Hypothalamus (tissue), 51 donors: ENCODE data around the gene PTPRN2.

ENCODE experiments used
- DNase-seq, 51 donors: peaks; one replicate each; lab custom pipeline; 2025; lab: John Stamatoyannopoulos, UW

Gene PTPRN2

GRCh38 chr7:157806711-157807110 is 780.9 kb downstream of the PTPRN2 start:
- DNase-seq = no peak

- DNase-seq = no peak
Measured at GRCh38 chr7:157805713-157806112, 781.9 kb downstream of the PTPRN2 start.

DNA sequence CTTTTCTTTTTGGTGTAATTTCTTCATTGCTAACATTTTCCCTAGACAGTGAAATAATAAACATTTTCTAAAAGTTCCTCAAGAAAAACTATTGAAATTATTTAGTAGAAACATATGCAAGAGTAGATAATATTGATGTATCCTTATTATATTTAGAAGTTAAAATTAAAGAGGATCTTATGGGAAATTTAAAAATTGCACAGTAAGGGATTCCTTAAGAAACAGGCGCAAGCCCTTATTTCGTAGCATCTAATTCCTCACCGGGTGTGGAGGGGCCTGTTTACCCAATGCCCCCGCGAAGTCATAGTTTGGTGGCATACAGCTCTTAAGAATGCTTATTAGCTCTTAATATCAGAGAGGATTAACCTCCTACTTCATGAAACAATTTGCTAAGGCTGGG is 783.7 kb downstream of the PTPRN2 start:
- no peak for DNase-seq

DNA sequence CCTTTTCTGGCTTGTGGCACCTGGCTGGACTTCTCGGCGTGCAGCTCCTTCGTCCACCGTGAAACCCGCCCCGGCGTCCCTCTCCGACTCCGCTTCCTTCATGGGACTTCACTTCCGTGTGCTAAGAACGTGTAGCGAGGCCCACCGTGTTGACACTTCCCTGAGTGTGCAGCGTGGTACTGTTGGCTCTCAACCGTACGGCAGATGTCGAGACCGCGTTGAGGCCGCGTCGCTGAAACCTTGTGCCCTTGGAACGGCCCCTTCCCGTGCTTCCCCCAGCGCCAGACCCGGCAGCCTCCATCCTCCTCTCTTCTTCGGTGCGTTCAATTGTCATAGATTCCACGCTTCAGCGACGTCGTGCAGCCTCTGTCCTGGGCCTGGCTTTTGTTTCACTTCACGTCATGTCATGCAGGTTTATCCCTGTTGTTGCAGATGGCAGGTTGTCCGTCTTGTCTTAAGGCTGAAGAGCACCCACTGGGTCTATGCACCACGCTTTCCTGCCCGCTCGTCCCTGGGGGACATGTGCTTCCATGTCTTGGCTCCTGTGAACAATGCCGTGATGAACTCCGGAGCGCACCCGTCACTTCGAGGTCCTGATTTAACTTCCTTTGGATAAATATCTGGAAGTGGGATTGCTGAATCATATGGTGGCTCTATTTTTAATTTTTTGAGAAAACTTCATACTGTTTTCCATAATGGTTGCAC is 785.5 kb downstream of the PTPRN2 start:
- DNase-seq = no peak

DNA sequence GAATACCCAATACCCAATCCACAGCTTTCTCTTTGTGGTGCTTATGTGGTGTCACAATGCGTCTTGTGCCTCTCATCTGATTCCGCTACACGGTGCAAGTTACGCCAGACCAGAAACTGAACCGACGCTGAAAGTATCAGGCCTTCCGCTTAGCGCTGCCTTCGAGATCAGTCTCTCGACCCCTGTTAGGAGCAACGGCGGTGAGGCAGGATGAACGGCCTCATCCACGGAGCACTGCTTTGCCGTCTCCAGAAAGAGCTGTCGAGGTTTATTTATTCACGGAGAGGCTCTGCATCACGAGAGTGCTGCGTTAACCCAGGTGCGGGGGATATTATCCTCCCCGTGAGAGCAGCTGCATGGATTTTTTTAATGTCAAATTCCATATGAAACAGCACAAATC is 786.5 kb downstream of the PTPRN2 start:
- no peak for DNase-seq

DNA sequence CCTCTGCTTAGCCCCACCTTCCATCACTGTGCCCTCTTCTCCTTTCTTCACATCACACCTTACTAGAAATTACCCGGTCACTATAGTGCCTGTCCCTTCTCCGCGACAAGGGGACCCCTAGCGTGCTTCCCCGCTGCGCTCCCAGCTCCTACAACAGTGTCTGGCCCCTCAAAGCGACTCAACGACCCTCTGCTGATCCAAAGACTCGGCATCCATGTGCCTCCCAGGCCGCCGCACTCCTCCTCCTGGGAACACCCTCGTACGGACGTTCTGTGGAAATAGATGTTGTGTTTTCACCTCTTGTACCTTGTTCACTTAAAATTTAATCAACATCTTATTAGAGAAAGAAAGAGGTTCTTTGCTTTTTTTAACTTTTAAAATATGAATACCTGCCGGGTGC is 787.3 kb downstream of the PTPRN2 start:
- DNase-seq = no peak

- no peak for DNase-seq
Measured at GRCh38 chr7:157799076-157799685, 788.4 kb downstream of the PTPRN2 start.

GRCh38 chr7:157797361-157797760 is 790.3 kb downstream of the PTPRN2 start:
- DNase-seq = no peak

DNA sequence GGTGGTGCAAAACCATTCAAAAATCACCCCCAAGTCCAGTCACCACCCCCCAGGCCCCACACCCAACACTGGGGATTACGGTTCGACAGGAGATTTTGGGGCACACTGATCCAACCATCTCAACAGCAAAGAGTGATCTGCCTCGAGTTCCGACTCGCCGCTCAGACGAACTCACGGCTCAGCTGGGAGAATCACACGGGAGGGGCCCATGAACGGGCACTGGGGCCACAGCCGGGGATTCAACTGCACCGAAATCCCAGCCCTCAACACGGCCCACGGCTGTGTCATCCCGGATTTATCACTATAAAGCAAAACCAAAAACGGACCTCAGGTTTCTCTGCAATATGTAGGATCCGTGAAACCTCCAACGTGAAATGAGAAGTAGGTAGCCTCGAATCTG is 790.8 kb downstream of the PTPRN2 start:
- no peak for DNase-seq

DNA sequence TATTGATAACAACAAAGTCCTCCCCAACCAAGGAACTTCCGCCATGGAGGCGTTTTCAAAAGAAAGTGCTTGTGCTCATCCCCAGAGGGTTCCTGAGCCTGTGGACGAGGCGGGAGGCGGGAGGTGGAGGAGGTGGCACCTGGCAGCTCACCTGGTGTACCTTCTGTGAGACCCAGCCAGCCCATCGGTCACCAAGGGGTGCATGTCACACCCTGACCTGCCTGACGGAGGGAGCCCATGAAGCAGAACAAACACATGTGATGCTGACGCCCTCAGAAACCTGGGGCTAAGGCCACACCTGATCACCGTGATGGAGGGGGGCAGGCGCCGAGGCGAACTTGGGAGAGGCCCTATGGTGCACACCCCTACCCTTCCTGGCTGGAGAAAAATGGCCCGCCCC is 792.0 kb downstream of the PTPRN2 start:
- DNase-seq = no peak

DNA sequence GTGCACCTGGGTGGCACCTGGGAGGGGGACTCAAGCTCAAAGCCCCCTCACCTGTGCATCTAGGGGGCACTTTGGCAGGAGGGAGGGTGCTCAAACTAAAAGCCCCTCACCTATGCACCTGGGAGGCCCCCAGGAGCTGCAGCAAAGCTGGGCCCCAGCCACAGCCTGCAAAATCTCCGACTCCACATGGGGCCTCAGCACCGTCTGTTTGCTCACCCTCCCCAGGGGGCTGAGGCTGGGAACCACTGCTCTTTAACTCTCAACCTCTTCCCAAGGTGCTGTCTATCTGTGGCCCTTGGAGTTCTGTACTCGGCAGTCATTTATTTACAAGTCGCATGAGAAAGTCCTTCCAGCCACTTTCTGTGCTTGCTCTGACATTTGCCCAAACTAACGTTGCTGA is 792.4 kb downstream of the PTPRN2 start:
- DNase-seq = no peak

- DNase-seq = peak in 1 of 51 donors; percentile 9
Measured at GRCh38 chr7:157794746-157795065, 792.9 kb downstream of the PTPRN2 start.

DNA sequence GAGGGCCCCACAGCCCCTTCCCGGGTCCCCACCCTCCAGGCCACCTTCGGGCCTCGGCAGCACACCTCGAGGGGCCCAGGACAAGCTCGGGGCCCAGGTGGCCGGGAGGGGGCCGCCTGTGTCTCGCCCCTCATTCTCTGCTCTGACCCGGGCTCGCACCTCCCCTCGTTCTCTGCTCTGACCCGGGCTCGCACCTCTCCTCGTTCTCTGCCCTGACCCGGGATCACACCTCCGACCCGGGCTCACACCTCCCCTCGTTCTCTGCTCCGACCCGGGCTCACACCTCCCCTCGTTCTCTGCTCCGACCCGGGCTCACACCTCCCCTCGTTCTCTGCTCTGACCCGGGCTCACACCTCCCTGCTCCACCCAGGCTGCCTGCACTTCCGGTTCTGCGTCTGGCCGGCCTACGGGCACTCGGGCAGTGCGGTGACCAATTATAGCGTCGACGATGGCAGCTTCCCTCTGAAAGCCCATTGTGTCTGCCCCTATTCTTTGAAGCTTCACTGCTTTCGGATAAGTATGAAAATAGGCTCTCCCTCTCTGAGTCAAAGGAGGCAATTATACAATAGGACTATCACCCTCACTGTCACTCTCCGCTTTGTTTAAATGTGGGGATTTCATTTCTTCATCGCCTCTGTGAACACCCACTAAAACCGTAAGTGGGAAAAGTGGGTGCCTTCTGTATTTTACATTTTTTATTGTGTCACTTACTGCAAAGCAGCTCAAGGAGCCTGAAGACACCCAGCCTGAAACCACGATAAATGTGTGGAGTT is 793.5 kb downstream of the PTPRN2 start:
- no peak for DNase-seq

- DNase-seq = no peak
Measured at GRCh38 chr7:157793087-157793353, 794.6 kb downstream of the PTPRN2 start.

DNA sequence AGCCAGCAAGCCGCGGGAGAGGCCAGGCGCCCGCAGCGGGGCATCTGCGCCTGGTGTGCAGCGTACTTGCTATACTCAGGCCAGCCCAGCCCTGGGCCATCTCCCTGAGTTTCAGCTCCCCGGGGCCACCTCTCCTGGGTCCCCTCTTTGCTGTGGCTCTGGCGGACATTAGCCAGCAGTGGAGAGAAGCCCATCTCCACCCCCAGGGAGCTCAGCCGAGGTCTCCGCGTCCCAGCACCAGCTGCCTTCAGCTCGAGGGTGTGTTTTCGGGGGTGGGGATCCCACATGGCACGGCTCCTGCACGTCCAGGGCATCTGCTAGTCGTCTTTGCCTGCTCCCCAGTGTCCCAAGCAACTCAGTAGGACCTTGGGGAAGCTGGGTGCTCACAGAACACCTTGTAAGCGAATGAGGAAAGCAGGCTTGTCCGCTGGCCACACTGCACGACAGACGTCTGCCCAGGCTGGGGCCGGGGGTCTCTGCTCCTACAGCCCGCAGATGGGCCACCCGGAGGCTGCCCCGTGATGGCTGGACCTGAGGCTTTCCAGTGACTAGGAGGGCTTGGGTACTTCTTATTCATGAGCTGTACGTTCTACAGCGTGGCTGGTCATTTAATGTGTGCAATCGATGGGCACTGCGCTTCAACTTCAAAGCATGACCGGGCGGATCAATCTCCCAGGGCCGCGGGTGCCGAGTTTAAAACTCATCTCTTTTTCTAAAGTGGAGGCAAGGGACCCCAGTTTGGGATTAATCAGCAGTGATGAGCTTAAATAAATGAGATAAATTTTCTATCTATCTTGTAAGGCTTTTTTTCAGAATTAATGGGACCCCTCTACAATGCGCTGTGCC is 795.2 kb downstream of the PTPRN2 start:
- DNase-seq = no peak

DNA sequence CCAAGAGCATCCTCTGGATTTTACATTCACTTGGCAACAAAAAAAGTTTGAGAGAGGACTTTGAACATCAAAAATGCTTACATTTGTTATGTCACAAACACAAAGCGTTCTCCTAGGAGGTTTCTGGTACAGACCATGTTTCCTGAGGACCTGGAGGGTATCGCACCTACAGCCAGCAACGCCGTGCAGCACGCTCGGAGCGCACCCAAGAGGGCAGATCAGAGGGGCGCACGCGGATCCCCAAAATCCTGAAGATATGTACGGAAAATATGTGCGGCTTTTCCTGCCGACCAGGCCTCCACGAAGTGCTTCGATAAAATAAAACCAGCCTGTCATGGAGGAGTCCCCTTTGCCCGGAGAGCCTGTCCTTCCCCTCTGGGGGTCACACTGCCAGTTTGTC is 796.0 kb downstream of the PTPRN2 start:
- no peak for DNase-seq

DNA sequence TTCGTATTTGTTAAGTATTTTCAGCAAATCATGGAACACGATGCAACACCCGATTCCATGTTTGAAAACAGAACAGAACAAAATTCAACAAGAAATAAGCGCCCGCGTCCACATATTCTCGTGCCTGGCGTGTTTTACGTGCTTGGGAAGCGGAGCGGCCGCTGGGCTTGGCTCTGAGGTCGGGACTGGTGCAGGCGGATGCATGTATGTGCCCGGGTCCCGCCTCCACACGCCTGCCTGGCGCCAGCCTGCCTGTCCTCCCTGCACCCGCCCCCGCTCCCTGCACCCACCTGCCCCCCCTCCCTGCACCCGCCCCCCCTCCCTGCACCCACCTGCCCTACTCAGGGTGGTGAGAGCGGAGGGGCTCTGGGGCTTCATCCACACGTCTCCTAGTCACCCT is 796.4 kb downstream of the PTPRN2 start:
- no peak for DNase-seq

DNA sequence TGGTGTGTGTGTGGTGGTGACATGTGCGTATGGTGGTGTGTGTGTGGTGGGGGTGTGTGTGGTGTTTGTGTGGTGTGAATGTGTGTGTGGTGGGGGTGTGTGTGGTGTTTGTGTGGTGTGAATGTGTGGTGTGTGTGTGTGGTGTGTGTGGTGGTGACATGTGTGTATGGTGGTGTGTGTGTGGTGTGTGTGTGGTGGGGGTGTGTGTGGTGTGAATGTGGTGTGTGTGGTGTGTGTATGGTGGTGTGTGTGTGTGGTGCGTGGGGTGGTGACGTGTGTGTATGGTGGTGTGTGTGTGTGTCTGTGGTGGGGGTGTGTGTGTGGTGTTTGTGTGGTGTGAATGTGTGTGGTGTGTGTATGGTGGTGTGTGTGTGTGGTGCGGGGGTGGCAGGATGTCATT is 797.7 kb downstream of the PTPRN2 start:
- DNase-seq = no peak

DNA sequence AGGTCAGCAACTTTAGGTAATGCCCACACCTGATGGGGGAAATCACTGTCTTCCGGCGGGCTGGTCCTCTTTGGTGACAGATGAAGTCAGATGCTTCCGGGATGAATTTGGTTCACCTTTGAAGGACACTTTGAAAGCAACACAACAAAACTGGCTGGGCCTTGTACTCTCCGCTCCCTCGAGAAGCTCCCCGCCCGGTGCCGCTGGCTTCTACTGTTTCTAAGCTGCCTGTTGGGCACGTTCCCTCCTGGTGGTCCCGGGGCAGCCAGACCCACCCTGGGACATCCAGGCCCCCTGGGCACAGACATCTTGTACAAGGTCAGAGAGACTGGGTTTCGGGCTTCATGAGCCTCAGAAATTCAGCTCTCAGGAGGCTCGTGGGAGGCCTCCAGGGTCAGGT is 798.5 kb downstream of the PTPRN2 start:
- DNase-seq = no peak

DNA sequence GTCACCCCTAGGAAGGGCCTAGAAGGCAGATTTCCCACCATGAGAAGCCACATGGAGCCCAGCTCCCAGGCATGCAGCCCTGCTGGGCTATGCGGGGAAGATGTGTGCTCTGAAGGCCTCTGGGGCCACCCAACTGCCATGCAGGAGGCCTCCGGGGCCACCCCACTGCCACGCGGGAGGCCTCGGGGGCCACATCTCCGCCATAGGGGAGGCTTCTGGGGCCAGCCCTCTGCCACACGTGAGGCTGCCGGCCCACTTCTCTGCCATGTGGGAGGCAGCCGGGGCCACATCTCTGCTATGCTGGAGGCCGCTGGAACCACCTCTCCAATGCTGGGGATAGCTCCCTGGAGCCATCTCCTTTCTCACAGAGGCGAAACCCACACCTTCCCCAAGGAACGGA is 799.0 kb downstream of the PTPRN2 start:
- DNase-seq = no peak

GRCh38 chr7:157787275-157787701 is 800.3 kb downstream of the PTPRN2 start:
- no peak for DNase-seq
